ENCODE measurements around the gene FNDC3B.
"Not testable (repeated sequence)": the region's sequence is repeated elsewhere in the genome, so short reads cannot be mapped to it uniquely, and the experiment has no call there.

The FNDC3B gene

DNA sequence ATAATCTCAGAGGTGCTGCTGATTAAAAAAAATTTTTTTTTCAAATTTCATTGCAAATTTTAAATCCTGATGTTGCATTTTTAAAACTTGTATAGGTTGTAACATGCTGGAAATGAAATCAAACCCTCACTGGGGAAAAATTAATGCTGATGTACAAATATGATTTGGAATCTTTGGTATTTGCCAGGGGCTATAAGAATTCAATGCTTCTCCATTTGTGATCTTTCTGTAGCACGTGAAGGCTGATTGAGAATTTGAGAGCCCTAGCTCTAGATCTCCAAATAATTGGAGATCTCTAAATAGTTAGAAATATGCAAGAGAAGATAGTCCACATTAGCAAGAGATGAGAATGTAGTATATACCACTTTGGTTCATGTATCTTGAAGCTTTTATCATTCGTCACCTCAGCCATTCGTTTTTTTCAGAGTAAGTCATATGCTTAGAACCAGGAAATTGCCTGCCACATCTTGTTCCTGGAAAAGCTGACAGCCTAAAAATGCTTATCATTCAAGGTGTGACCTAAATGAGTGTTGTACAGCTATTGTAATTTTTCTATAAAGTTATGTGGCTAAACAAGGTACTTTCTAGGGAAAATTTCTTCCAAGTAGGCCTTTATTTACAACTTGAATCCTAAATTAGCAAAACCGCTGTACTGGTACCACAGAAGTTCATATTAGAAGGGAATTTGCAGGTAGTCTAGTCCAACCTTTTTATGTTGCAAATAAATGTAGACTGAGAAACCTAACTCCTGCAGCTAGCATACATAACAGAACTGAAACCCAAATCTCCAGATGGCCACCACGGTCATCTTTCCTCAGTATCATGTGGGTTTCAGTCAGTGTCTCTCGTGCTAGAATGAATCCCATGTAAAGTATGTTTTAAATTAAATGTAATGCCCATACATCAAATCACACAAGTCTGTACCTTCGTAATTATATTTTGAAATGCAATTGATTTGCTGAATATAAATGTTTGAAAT is 48.5 kb downstream of the FNDC3B start:
- H3K27me3 ChIP-seq (replicated peaks in 2 of 5; ENCODE audit: control insufficient read depth in 4 of 5, insufficient read depth in 5 of 5, low read length in 4 of 5) = no peaks in the 10 kb centered on the region
- no peaks in the 10 kb centered on the region for H3K9me3 ChIP-seq (ENCODE audit: control extremely low read depth in 1 of 5, control insufficient read depth in 4 of 5, insufficient read depth in 2 of 5, low read depth in 1 of 5, low read length in 4 of 5)
- ChIA-PET POLR2A (no interaction called here), CTCF (interaction anchor here (0.9 to 2.2 kb wide), 4 partner anchors 9 to 19 kb away, joined by 3 to 6 read pairs (median 4); no protein-coding TSS in a partner anchor)
- H3K4me1 ChIP-seq (ENCODE audit: control extremely low read depth in 1 of 4, control insufficient read depth in 4 of 4, insufficient read depth in 4 of 4, low read length in 3 of 4) = peaks cover 0 to 16% (median 8%) of the 10 kb centered on the region in 4 experiments
- H3K4me3 ChIP-seq (ENCODE audit: control insufficient read depth in 1 of 7, extremely low read depth in 1 of 7, insufficient read depth in 4 of 7, low read depth in 2 of 7, low read length in 6 of 7) = no peak overlapping the region
- peaks cover 0 to 23% (median 2%) of the 10 kb centered on the region in 4 experiments for H3K36me3 ChIP-seq (ENCODE audit: control insufficient read depth in 4 of 4, insufficient read depth in 4 of 4, low read length in 3 of 4)
- 38% methylated on average over 3 of the region's 7 CpGs for WGBS (ENCODE audit: insufficient coverage)
- H3K27ac ChIP-seq (ENCODE audit: insufficient read depth in 1 of 2, low read depth in 1 of 2, low read length in 2 of 2, poor library complexity in 1 of 2, severe bottlenecking in 2 of 2) = peak overlapping the region in 1 of 2 experiments; percentile 18
- DNase-seq = peak in 2 of 3 donors; percentile 50 to 65

DNA sequence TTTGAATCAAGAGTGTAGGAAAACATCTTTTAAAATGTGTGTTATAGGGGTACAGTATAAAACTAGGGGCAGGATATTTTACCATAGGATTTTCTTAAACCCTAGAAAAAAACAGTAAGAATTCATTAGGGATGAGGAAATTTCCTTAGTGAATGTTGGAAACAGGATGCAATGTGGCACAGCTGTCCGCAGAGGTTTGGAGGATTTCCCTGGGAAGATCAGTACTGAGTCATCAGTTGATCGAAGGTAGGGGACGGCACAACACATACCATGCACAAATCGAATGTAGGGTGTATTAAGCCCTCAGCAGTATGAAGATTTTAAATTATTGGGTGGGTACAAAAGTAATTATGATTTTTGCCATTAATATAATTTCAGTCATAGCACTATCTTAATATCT is 49.9 kb downstream of the FNDC3B start:
- WGBS (ENCODE audit: insufficient coverage) = 97% methylated on average over 3 of the region's 4 CpGs
- H3K4me1 ChIP-seq (ENCODE audit: control extremely low read depth in 1 of 4, control insufficient read depth in 4 of 4, insufficient read depth in 4 of 4, low read length in 3 of 4) = peaks cover 0 to 16% (median 8%) of the 10 kb centered on the region in 4 experiments
- H3K27me3 ChIP-seq (replicated peaks in 2 of 5; ENCODE audit: control insufficient read depth in 4 of 5, insufficient read depth in 5 of 5, low read length in 4 of 5) = no peaks in the 10 kb centered on the region
- H3K4me3 ChIP-seq (ENCODE audit: control insufficient read depth in 1 of 7, extremely low read depth in 1 of 7, insufficient read depth in 4 of 7, low read depth in 2 of 7, low read length in 6 of 7) = no peak overlapping the region
- POLR2A ChIA-PET = no interaction called here
- CTCF ChIA-PET = interaction anchor here (1.3 to 2.2 kb wide), 2 partner anchors 13 to 14 kb away, joined by 3 to 6 read pairs; no protein-coding TSS in a partner anchor
- no peak for DNase-seq
- H3K36me3 ChIP-seq (ENCODE audit: control insufficient read depth in 4 of 4, insufficient read depth in 4 of 4, low read length in 3 of 4) = peaks cover 0 to 18% (median 0%) of the 10 kb centered on the region in 4 experiments
- H3K9me3 ChIP-seq (ENCODE audit: control extremely low read depth in 1 of 5, control insufficient read depth in 4 of 5, insufficient read depth in 2 of 5, low read depth in 1 of 5, low read length in 4 of 5) = peaks cover 0 to under 1% (median 0%) of the 10 kb centered on the region in 5 experiments
- H3K27ac ChIP-seq (ENCODE audit: insufficient read depth in 1 of 2, low read depth in 1 of 2, low read length in 2 of 2, poor library complexity in 1 of 2, severe bottlenecking in 2 of 2) = no peak overlapping the region

DNA sequence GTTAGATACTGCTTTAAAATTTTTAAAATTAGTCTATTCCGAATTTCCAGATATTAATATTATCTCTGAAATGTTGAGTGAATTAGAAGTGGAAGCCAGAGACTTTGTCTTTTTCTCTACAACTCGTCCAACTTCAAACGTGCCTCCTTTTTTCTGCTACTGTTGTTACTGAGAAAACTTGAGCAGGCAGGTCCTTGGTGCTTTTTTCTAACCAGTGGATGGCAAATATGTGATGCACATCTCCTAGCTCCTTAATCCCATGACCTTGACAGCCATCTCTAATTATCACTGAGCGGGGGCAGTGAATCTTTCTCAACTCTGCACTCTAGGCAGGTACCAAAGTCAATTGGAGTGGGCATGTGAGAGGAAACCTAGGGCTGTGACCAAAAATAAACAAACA is 50.7 kb downstream of the FNDC3B start:
- no CpG with 5 or more reads among the region's 4 CpGs for WGBS (ENCODE audit: insufficient coverage)
- CTCF ChIA-PET = no interaction called here
- Histone ChIP-seq H3K27me3 (replicated peaks in 2 of 5; ENCODE audit: control insufficient read depth in 4 of 5, insufficient read depth in 5 of 5, low read length in 4 of 5) (no peaks in the 10 kb centered on the region), H3K36me3 (ENCODE audit: control insufficient read depth in 4 of 4, insufficient read depth in 4 of 4, low read length in 3 of 4) (peaks cover 0 to 18% (median 0%) of the 10 kb centered on the region in 4 experiments), H3K27ac (ENCODE audit: insufficient read depth in 1 of 2, low read depth in 1 of 2, low read length in 2 of 2, poor library complexity in 1 of 2, severe bottlenecking in 2 of 2) (no peak overlapping the region), H3K9me3 (ENCODE audit: control extremely low read depth in 1 of 5, control insufficient read depth in 4 of 5, insufficient read depth in 2 of 5, low read depth in 1 of 5, low read length in 4 of 5) (peaks cover 0 to 4% (median 0%) of the 10 kb centered on the region in 5 experiments), H3K4me3 (ENCODE audit: control insufficient read depth in 1 of 7, extremely low read depth in 1 of 7, insufficient read depth in 4 of 7, low read depth in 2 of 7, low read length in 6 of 7) (no peak overlapping the region), H3K4me1 (ENCODE audit: control extremely low read depth in 1 of 4, control insufficient read depth in 4 of 4, insufficient read depth in 4 of 4, low read length in 3 of 4) (peaks cover 0 to 16% (median 8%) of the 10 kb centered on the region in 4 experiments)
- DNase-seq = no peak
- POLR2A ChIA-PET = no interaction called here

DNA sequence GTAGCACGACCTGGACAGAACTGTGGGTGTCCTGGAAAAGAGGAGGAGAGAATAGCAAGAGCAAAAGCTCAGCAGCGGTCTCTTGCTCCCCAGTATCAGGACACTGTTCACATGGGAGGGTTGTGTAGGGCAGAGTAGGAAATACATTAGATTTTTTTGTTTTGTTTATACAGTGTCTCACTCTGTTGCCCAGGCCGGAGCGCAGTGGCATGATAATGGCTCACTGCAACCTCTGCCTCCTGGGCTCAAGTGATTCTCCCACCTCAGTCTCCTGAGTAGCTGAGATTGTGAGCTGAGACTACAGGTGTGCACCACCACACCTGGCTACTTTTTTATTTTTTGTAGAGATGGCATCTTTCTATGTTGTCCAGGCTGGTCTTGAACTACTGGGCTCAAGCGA is 53.3 kb downstream of the FNDC3B start:
- H3K9me3 ChIP-seq (ENCODE audit: control extremely low read depth in 1 of 5, control insufficient read depth in 4 of 5, insufficient read depth in 2 of 5, low read depth in 1 of 5, low read length in 4 of 5) = peaks cover 0 to 4% (median 0%) of the 10 kb centered on the region in 5 experiments
- H3K36me3 ChIP-seq (ENCODE audit: control insufficient read depth in 4 of 4, insufficient read depth in 4 of 4, low read length in 3 of 4) = peaks cover 0 to 15% (median 0%) of the 10 kb centered on the region in 4 experiments
- H3K4me1 ChIP-seq (ENCODE audit: control extremely low read depth in 1 of 4, control insufficient read depth in 4 of 4, insufficient read depth in 4 of 4, low read length in 3 of 4) = peaks cover 0 to 24% (median 8%) of the 10 kb centered on the region in 4 experiments
- ChIA-PET CTCF (interaction anchor here (0.6 to 2.0 kb wide), 5 partner anchors 10 to 144 kb away, joined by 3 to 12 read pairs (median 4); no protein-coding TSS in a partner anchor), POLR2A (no interaction called here)
- no peak for DNase-seq
- H3K27ac ChIP-seq (ENCODE audit: insufficient read depth in 1 of 2, low read depth in 1 of 2, low read length in 2 of 2, poor library complexity in 1 of 2, severe bottlenecking in 2 of 2) = no peak overlapping the region
- no peak overlapping the region for H3K4me3 ChIP-seq (ENCODE audit: control insufficient read depth in 1 of 7, extremely low read depth in 1 of 7, insufficient read depth in 4 of 7, low read depth in 2 of 7, low read length in 6 of 7)
- no peaks in the 10 kb centered on the region for H3K27me3 ChIP-seq (replicated peaks in 2 of 5; ENCODE audit: control insufficient read depth in 4 of 5, insufficient read depth in 5 of 5, low read length in 4 of 5)
- 100% methylated on average over 3 of the region's 5 CpGs for WGBS (ENCODE audit: insufficient coverage)

DNA sequence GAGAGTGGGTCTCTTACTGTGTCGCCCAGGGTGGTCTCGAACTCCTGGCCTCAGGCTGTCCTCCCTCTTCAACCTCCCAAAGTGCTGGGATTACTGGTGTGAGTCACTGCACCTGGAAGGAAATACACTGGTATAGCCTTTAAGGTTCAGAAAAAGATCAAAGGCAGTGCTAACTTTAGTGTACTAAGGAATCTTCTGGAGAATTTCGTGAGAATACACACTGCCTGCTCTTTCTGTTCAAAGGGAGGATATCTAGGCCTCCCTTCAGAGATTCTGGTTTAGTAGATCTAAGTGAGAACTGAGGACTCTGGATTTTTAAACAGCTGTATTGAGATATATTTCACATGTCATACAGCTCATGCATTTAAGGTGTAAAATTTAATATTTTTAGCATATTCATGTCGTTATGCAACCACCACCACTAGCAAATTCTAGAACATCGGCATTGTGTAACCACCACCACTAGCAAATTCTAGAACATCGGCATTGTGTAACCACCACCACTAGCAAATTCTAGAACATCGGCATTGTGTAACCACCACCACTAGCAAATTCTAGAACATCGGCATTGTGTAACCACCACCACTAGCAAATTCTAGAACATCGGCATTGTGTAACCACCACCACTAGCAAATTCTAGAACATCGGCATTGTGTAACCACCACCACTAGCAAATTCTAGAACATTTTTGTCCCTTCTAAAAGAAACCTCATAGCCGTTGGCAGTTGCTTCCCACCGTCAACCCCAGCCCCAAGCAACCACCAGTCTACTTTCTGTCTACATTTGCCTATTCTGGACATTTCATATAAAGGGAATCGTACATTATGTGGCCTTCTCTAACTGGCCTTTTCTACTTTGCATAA is 54.4 kb downstream of the FNDC3B start:
- H3K4me1 ChIP-seq (ENCODE audit: control extremely low read depth in 1 of 4, control insufficient read depth in 4 of 4, insufficient read depth in 4 of 4, low read length in 3 of 4) = peaks cover 0 to 22% (median 2%) of the 10 kb centered on the region in 4 experiments
- not testable (repeated sequence) for H3K9me3 ChIP-seq (ENCODE audit: control extremely low read depth in 1 of 5, control insufficient read depth in 4 of 5, insufficient read depth in 2 of 5, low read depth in 1 of 5, low read length in 4 of 5); H3K27ac ChIP-seq (ENCODE audit: insufficient read depth in 1 of 2, low read depth in 1 of 2, low read length in 2 of 2, poor library complexity in 1 of 2, severe bottlenecking in 2 of 2); DNase-seq; H3K4me3 ChIP-seq (ENCODE audit: control insufficient read depth in 1 of 7, extremely low read depth in 1 of 7, insufficient read depth in 4 of 7, low read depth in 2 of 7, low read length in 6 of 7); H3K27me3 ChIP-seq (replicated peaks in 2 of 5; ENCODE audit: control insufficient read depth in 4 of 5, insufficient read depth in 5 of 5, low read length in 4 of 5)
- WGBS (ENCODE audit: insufficient coverage) = 100% methylated on average over 7 of the region's 13 CpGs
- H3K36me3 ChIP-seq (ENCODE audit: control insufficient read depth in 4 of 4, insufficient read depth in 4 of 4, low read length in 3 of 4) = peaks cover 0 to 19% (median 0%) of the 10 kb centered on the region in 4 experiments
- CTCF ChIA-PET = interaction anchor here (2.0 kb wide), 1 partner anchor 9 kb away, joined by 5 read pairs; no protein-coding TSS in a partner anchor
- POLR2A ChIA-PET = interaction anchor here (0.6 kb wide), 1 partner anchor 593 kb away, joined by 3 read pairs; no protein-coding TSS in a partner anchor

DNA sequence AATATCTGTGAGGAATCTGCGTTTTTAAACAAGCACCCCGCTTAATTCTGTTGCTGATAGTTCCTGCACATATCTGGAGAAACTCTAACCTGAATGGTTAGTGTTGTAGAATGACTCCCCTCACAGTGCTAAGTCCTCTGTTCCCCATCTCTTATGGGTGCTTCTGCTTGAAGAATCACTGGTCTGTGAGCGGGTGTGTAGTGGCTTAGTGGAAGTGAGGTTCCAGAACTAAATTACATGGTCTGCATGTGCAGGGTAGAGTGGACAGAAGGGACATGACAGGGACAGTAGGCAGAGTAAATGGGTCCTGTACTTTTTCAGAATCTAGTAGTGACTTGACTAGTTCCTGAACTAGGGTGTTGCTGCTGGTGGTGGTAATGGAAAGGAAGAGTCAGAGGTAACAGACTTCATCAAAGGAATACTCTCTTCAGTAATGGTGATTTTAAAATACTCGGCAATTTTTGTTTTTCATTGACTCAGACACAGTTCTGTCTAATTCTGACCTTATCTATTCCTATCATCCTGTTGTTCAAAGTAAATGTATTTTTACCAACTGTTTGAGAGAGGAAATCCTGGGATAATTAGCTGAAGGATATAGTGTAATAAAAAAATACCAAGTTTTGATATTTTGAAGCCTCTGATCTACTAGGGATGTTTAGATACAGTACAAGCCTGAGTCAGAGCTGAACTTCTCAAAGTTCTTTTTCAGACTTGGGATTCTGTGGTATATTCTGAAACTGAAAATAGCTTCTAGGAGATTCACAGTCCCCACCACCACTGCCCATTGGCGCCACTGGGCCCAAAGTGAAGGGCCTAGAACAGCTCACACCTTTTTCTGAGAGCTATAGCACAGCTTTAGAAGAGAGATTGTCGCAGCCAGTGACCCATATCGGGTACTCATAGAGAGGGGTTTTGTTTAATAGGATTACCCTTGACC is 55.5 kb downstream of the FNDC3B start:
- peaks cover 0 to 33% (median 7%) of the 10 kb centered on the region in 4 experiments for H3K4me1 ChIP-seq (ENCODE audit: control extremely low read depth in 1 of 4, control insufficient read depth in 4 of 4, insufficient read depth in 4 of 4, low read length in 3 of 4)
- no peaks in the 10 kb centered on the region for H3K27me3 ChIP-seq (replicated peaks in 2 of 5; ENCODE audit: control insufficient read depth in 4 of 5, insufficient read depth in 5 of 5, low read length in 4 of 5)
- no peak for DNase-seq
- H3K4me3 ChIP-seq (ENCODE audit: control insufficient read depth in 1 of 7, extremely low read depth in 1 of 7, insufficient read depth in 4 of 7, low read depth in 2 of 7, low read length in 6 of 7) = no peak overlapping the region
- POLR2A ChIA-PET = interaction anchor here (0.6 kb wide), 1 partner anchor 594 kb away, joined by 3 read pairs; no protein-coding TSS in a partner anchor
- CTCF ChIA-PET = no interaction called here
- H3K36me3 ChIP-seq (ENCODE audit: control insufficient read depth in 4 of 4, insufficient read depth in 4 of 4, low read length in 3 of 4) = peaks cover 0 to 19% (median 0%) of the 10 kb centered on the region in 4 experiments
- peaks cover 0 to 4% (median 0%) of the 10 kb centered on the region in 5 experiments for H3K9me3 ChIP-seq (ENCODE audit: control extremely low read depth in 1 of 5, control insufficient read depth in 4 of 5, insufficient read depth in 2 of 5, low read depth in 1 of 5, low read length in 4 of 5)
- H3K27ac ChIP-seq (ENCODE audit: insufficient read depth in 1 of 2, low read depth in 1 of 2, low read length in 2 of 2, poor library complexity in 1 of 2, severe bottlenecking in 2 of 2) = no peak overlapping the region
- 96% methylated on average over 4 of the region's 7 CpGs for WGBS (ENCODE audit: insufficient coverage)
